B cell (primary cell): ENCODE measurements around the gene ECT2L.

Experiments used
- CTCF ChIP-seq: fragments of 200-600 bp; IDR thresholded peaks from one replicate; pipeline ENCODE4 v1.8.0; 2022; ENCODE audit warnings: antibody characterized with exemption, mild to moderate bottlenecking
- EZH2 ChIP-seq: IDR thresholded peaks from 2 replicates; pipeline ENCODE4 v1.6.1; 2012; ENCODE audit warnings: borderline replicate concordance, low read depth, mild to moderate bottlenecking, moderate library complexity, low read length; ENCODE audit not compliant: insufficient read depth, poor library complexity, severe bottlenecking

GRCh38 chr6:138815221-138815620 is 19.3 kb downstream of the ECT2L start:
- TF ChIP-seq CTCF (no peak), EZH2 (no peak)
